ENCODE results near the gene ACVR1B. TPM values are rescaled to one million over a fixed set of nuclear protein-coding genes. Genes with fewer than 3 reads are reported as not detected.

Gene ACVR1B
- total and polyA plus RNA-seq, 9 of the 15 experiments (the other 6 are each of a cell fraction or from before 2014, with no cell fraction given), result 0.97 to 15.1 (median 6.8) TPM

DNA sequence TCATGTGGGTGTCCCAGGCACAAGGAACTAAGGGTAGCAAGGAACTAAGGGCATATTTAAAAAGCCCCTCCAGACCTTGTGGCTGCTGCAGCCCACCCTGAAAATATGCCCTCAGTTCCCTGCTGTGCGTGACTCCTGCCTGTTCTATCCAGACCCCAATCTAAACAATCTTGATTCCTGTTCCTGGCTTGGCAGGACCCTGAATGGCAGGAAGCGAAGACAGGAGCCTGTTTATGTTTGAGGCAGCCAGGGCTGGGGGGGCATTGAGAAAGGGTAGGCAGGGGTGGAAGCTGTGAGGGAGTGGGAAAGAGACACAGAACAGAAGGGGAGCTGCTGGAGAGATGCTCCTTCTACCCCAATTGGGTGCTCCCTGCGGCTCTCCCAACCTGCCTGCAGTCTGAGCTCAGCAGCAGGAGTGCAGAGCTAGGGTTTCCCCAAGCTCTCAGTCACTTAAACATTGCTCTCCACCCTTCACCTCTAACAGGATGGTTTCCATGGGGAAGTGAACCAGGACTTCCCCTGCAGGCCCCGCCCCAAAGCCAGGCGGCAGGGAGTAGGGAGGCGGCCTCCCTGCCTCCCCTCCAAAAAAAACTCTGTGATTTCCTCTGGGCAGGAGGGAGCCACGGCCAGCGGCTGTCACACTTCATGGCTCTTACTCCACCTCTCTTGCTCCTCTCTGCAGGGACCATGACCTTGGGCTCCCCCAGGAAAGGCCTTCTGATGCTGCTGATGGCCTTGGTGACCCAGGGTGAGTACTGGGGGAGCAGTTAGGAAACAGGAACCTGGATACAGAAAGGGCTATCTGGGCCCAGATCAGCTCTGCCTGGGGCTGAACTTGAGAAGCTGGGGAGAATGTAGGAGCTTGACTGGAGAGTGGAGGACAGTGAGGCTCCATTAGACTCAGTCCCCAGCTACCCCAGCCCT is 39.4 kb upstream of the ACVR1B start (continued):
- TF ChIP-seq, protein P1, sequence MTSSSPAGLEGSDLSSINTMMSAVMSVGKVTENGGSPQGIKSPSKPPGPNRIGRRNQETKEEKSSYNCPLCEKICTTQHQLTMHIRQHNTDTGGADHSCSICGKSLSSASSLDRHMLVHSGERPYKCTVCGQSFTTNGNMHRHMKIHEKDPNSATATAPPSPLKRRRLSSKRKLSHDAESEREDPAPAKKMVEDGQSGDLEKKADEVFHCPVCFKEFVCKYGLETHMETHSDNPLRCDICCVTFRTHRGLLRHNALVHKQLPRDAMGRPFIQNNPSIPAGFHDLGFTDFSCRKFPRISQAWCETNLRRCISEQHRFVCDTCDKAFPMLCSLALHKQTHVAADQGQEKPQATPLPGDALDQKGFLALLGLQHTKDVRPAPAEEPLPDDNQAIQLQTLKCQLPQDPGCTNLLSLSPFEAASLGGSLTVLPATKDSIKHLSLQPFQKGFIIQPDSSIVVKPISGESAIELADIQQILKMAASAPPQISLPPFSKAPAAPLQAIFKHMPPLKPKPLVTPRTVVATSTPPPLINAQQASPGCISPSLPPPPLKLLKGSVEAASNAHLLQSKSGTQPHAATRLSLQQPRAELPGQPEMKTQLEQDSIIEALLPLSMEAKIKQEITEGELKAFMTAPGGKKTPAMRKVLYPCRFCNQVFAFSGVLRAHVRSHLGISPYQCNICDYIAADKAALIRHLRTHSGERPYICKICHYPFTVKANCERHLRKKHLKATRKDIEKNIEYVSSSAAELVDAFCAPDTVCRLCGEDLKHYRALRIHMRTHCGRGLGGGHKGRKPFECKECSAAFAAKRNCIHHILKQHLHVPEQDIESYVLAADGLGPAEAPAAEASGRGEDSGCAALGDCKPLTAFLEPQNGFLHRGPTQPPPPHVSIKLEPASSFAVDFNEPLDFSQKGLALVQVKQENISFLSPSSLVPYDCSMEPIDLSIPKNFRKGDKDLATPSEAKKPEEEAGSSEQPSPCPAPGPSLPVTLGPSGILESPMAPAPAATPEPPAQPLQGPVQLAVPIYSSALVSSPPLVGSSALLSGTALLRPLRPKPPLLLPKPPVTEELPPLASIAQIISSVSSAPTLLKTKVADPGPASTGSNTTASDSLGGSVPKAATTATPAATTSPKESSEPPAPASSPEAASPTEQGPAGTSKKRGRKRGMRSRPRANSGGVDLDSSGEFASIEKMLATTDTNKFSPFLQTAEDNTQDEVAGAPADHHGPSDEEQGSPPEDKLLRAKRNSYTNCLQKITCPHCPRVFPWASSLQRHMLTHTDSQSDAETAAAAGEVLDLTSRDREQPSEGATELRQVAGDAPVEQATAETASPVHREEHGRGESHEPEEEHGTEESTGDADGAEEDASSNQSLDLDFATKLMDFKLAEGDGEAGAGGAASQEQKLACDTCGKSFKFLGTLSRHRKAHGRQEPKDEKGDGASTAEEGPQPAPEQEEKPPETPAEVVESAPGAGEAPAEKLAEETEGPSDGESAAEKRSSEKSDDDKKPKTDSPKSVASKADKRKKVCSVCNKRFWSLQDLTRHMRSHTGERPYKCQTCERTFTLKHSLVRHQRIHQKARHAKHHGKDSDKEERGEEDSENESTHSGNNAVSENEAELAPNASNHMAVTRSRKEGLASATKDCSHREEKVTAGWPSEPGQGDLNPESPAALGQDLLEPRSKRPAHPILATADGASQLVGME (CRISPR knock-in tag; IDR thresholded peaks at IDR 0.05), result peak; percentile 28; the same call in 1 of the 2 replicates
- TF ChIP-seq, protein P2, sequence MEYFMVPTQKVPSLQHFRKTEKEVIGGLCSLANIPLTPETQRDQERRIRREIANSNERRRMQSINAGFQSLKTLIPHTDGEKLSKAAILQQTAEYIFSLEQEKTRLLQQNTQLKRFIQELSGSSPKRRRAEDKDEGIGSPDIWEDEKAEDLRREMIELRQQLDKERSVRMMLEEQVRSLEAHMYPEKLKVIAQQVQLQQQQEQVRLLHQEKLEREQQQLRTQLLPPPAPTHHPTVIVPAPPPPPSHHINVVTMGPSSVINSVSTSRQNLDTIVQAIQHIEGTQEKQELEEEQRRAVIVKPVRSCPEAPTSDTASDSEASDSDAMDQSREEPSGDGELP (CRISPR knock-in tag; IDR thresholded peaks at IDR 0.05; ENCODE audit: borderline replicate concordance), result 0 out of 2 replicates have a peak, but pooled peaks have one; percentile 2
- TF ChIP-seq, protein P3, sequence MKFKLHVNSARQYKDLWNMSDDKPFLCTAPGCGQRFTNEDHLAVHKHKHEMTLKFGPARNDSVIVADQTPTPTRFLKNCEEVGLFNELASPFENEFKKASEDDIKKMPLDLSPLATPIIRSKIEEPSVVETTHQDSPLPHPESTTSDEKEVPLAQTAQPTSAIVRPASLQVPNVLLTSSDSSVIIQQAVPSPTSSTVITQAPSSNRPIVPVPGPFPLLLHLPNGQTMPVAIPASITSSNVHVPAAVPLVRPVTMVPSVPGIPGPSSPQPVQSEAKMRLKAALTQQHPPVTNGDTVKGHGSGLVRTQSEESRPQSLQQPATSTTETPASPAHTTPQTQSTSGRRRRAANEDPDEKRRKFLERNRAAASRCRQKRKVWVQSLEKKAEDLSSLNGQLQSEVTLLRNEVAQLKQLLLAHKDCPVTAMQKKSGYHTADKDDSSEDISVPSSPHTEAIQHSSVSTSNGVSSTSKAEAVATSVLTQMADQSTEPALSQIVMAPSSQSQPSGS (CRISPR knock-in tag; IDR thresholded peaks at IDR 0.05), result no peak
- TF ChIP-seq RB1 (IDR thresholded peaks at IDR 0.05; ENCODE audit: low read depth) (peak; percentile 21; the same call in 1 of the 2 replicates), FOXJ3 (CRISPR knock-in tag; IDR thresholded peaks at IDR 0.05) (no peak), CBX5 (IDR thresholded peaks at IDR 0.05; ENCODE audit: borderline replicate concordance, low read depth) (no peak), ZNF76 (CRISPR knock-in tag; IDR thresholded peaks at IDR 0.05; ENCODE audit: borderline replicate concordance) (0 out of 2 replicates have a peak, but pooled peaks have one; percentile 58), TSC22D4 (tag; IDR thresholded peaks at IDR 0.05) (no peak), NR2C1 (IDR thresholded peaks at IDR 0.05) (no peak), NR2C1 (tag; IDR thresholded peaks at IDR 0.05) (peak; percentile 36; the same call in 1 of the 2 replicates)
- TF ChIP-seq, protein P4, sequence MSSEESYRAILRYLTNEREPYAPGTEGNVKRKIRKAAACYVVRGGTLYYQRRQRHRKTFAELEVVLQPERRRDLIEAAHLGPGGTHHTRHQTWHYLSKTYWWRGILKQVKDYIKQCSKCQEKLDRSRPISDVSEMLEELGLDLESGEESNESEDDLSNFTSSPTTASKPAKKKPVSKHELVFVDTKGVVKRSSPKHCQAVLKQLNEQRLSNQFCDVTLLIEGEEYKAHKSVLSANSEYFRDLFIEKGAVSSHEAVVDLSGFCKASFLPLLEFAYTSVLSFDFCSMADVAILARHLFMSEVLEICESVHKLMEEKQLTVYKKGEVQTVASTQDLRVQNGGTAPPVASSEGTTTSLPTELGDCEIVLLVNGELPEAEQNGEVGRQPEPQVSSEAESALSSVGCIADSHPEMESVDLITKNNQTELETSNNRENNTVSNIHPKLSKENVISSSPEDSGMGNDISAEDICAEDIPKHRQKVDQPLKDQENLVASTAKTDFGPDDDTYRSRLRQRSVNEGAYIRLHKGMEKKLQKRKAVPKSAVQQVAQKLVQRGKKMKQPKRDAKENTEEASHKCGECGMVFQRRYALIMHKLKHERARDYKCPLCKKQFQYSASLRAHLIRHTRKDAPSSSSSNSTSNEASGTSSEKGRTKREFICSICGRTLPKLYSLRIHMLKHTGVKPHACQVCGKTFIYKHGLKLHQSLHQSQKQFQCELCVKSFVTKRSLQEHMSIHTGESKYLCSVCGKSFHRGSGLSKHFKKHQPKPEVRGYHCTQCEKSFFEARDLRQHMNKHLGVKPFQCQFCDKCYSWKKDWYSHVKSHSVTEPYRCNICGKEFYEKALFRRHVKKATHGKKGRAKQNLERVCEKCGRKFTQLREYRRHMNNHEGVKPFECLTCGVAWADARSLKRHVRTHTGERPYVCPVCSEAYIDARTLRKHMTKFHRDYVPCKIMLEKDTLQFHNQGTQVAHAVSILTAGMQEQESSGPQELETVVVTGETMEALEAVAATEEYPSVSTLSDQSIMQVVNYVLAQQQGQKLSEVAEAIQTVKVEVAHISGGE (CRISPR knock-in tag; IDR thresholded peaks at IDR 0.05), result 0 out of 6 replicates have a peak, but pooled peaks of 1 of the 3 experiments have one; percentile 33
- TF ChIP-seq, protein P5, sequence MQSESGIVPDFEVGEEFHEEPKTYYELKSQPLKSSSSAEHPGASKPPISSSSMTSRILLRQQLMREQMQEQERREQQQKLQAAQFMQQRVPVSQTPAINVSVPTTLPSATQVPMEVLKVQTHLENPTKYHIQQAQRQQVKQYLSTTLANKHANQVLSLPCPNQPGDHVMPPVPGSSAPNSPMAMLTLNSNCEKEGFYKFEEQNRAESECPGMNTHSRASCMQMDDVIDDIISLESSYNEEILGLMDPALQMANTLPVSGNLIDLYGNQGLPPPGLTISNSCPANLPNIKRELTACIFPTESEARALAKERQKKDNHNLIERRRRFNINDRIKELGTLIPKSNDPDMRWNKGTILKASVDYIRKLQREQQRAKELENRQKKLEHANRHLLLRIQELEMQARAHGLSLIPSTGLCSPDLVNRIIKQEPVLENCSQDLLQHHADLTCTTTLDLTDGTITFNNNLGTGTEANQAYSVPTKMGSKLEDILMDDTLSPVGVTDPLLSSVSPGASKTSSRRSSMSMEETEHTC (IDR thresholded peaks at IDR 0.05), result no peak
